Mesenchymal stem cell (in vitro differentiated cells and primary cell): ENCODE data around the gene ZNF763.
A peak's percentile ranks its signal among the peaks of the same experiment; 100 is the strongest.

Source experiments
- DNase-seq: peaks from one replicate; pipeline ENCODE4 v3.0.0-alpha.2; 2013
- H2AFZ ChIP-seq: one replicate; pipeline ENCODE4 v1.6.1; 2013; ENCODE audit warnings: low read depth, mild to moderate bottlenecking, control low read depth, inconsistent platforms, low read length, moderate library complexity
- H2AK5ac ChIP-seq: 2 replicates; pipeline ENCODE4 v1.6.1; 2013; ENCODE audit warnings: low read length, moderate library complexity, mild to moderate bottlenecking, inconsistent platforms; ENCODE audit not compliant: severe bottlenecking
- H2BK120ac ChIP-seq: one replicate; pipeline ENCODE4 v1.6.1; 2013; ENCODE audit warnings: low read depth, mild to moderate bottlenecking, inconsistent platforms, low read length, moderate library complexity
- H2BK12ac ChIP-seq, 2 experiments: one replicate each; pipeline ENCODE4 v1.6.1; 2013; ENCODE audit warnings: inconsistent platforms in 2 of 2, low read length in 2 of 2, mild to moderate bottlenecking in 2 of 2, moderate library complexity in 2 of 2, control low read depth in 1 of 2
- H2BK15ac ChIP-seq: one replicate; pipeline ENCODE4 v1.6.1; 2013; ENCODE audit warnings: mild to moderate bottlenecking, low read depth, inconsistent platforms; ENCODE audit not compliant: poor library complexity, severe bottlenecking
- H2BK5ac ChIP-seq: 2 replicates; pipeline ENCODE4 v1.6.1; 2013; ENCODE audit warnings: low read depth, mild to moderate bottlenecking, low read length, control low read depth, inconsistent platforms; ENCODE audit not compliant: poor library complexity, severe bottlenecking
- H3K14ac ChIP-seq, 2 experiments: one replicate each; pipeline ENCODE4 v1.6.1; 2013; ENCODE audit warnings: inconsistent platforms in 2 of 2, low read length in 2 of 2, control low read depth in 1 of 2, mild to moderate bottlenecking in 1 of 2, moderate library complexity in 1 of 2
- H3K18ac ChIP-seq, 2 experiments: one replicate each; pipeline ENCODE4 v1.6.1; 2013; ENCODE audit warnings: inconsistent platforms in 2 of 2, low read length in 2 of 2, control low read depth in 1 of 2, low read depth in 1 of 2, mild to moderate bottlenecking in 1 of 2
- H3K23ac ChIP-seq, 2 experiments: one replicate each; pipeline ENCODE4 v1.6.1; 2013; ENCODE audit warnings: inconsistent platforms in 2 of 2, low read length in 2 of 2, mild to moderate bottlenecking in 2 of 2, moderate library complexity in 2 of 2, control low read depth in 1 of 2
- H3K27ac ChIP-seq: 2 replicates; pipeline ENCODE4 v1.5.1; 2013; ENCODE audit warnings: mild to moderate bottlenecking, moderate library complexity, low read length, control low read depth, inconsistent platforms; ENCODE audit not compliant: poor library complexity, severe bottlenecking
- H3K27me3 ChIP-seq, 2 experiments: 2 replicates each; pipeline versions ENCODE4 v1.6.1 to v1.7.0; 2013; ENCODE audit warnings: low read length in 2 of 2, mild to moderate bottlenecking in 2 of 2, moderate library complexity in 2 of 2, control low read depth in 1 of 2, inconsistent platforms in 1 of 2; ENCODE audit not compliant: control insufficient read depth in 1 of 2, insufficient read depth in 1 of 2
- H3K36me3 ChIP-seq, 2 experiments: 2 replicates each; pipeline versions ENCODE4 v1.6.1 to v1.7.0; 2013; ENCODE audit warnings: low read length in 2 of 2, control low read depth in 1 of 2, inconsistent platforms in 1 of 2, low read depth in 1 of 2, mild to moderate bottlenecking in 1 of 2; ENCODE audit not compliant: insufficient read depth in 2 of 2, control insufficient read depth in 1 of 2
- H3K4ac ChIP-seq, 2 experiments: one replicate each; pipeline ENCODE4 v1.6.1; 2013; ENCODE audit warnings: inconsistent platforms in 2 of 2, low read length in 2 of 2, mild to moderate bottlenecking in 2 of 2, moderate library complexity in 2 of 2, control low read depth in 1 of 2, low read depth in 1 of 2
- H3K4me1 ChIP-seq: 2 replicates; pipeline ENCODE4 v1.6.1; 2013; ENCODE audit warnings: low read depth, low read length, control low read depth; ENCODE audit not compliant: control insufficient read depth, insufficient read depth
- H3K4me2 ChIP-seq: 2 replicates; pipeline ENCODE4 v1.6.1; 2013; ENCODE audit warnings: low read length, mild to moderate bottlenecking, inconsistent platforms; ENCODE audit not compliant: poor library complexity, severe bottlenecking
- H3K4me3 ChIP-seq, 2 experiments: 2 replicates each; pipeline versions ENCODE4 v1.5.1 to v1.7.0; 2013; ENCODE audit warnings: low read length in 2 of 2, mild to moderate bottlenecking in 2 of 2, control low read depth in 1 of 2, low read depth in 1 of 2; ENCODE audit not compliant: insufficient read depth in 1 of 2
- H3K79me1 ChIP-seq: replicated peaks from 2 replicates; pipeline ENCODE4 v1.6.1; 2013; ENCODE audit warnings: mild to moderate bottlenecking, control low read depth, low read length, inconsistent platforms; ENCODE audit not compliant: poor library complexity, severe bottlenecking
- H3K9ac ChIP-seq: 2 replicates; pipeline ENCODE4 v1.7.0; 2013; ENCODE audit warnings: mild to moderate bottlenecking, low read length, moderate library complexity
- H3K9me3 ChIP-seq: 2 replicates; pipeline ENCODE4 v1.7.0; 2013; ENCODE audit warnings: mild to moderate bottlenecking, low read length; ENCODE audit not compliant: control insufficient read depth
- H4K8ac ChIP-seq: one replicate; pipeline ENCODE4 v1.6.1; 2013; ENCODE audit warnings: inconsistent platforms, mild to moderate bottlenecking, low read length, moderate library complexity
- H4K91ac ChIP-seq: one replicate; pipeline ENCODE4 v1.6.1; 2013; ENCODE audit warnings: mild to moderate bottlenecking, low read length, inconsistent platforms
- WGBS: methylation state at CpG from one replicate; pipeline ENCODE4 v1.1.7; 2013; ENCODE audit warnings: mixed read lengths; 5-methylcytosine and 5-hydroxymethylcytosine counted together

The ZNF763 gene

GRCh38 chr19:11979527-11979926 is 14.7 kb downstream of the ZNF763 start:
- Histone ChIP-seq H3K36me3 (peaks cover 2 to 28% of the 10 kb centered on the region in 2 experiments), H3K23ac (no peak overlapping the region), H2BK15ac (no peak overlapping the region), H2AK5ac (no peak overlapping the region), H3K27ac (no peak overlapping the region), H3K4me1 (no peaks in the 10 kb centered on the region), H3K4ac (no peak overlapping the region), H3K14ac (no peak overlapping the region), H3K27me3 (no peaks in the 10 kb centered on the region), H2BK5ac (no peak overlapping the region), H3K4me3 (peak overlapping the region in 1 of 2 experiments; percentile 60), H2AFZ (no peak overlapping the region), H3K18ac (no peak overlapping the region), H2BK12ac (no peak overlapping the region), H3K79me1 (no peaks in the 10 kb centered on the region), H4K91ac (no peak overlapping the region), H2BK120ac (no peak overlapping the region), H4K8ac (no peak overlapping the region), H3K9me3 (peaks cover 83% of the 10 kb centered on the region), H3K9ac (no peak overlapping the region), H3K4me2 (no peak overlapping the region)
- DNase-seq = no peak
- WGBS = 62% methylated on average over 3 of the region's 4 CpGs

- Histone ChIP-seq H3K4me1 (no peaks in the 10 kb centered on the region), H3K9ac (no peak overlapping the region), H2BK5ac (no peak overlapping the region), H3K9me3 (peaks cover 59% of the 10 kb centered on the region), H3K4me3 (peak overlapping the region in 1 of 2 experiments; percentile 7), H3K18ac (no peak overlapping the region), H3K4me2 (no peak overlapping the region), H3K14ac (no peak overlapping the region), H3K27me3 (no peaks in the 10 kb centered on the region), H2BK12ac (no peak overlapping the region), H2AK5ac (no peak overlapping the region), H3K23ac (no peak overlapping the region), H4K91ac (no peak overlapping the region), H4K8ac (no peak overlapping the region), H2BK15ac (no peak overlapping the region), H3K36me3 (peaks cover 1 to 21% of the 10 kb centered on the region in 2 experiments), H3K27ac (no peak overlapping the region), H2AFZ (no peak overlapping the region), H2BK120ac (no peak overlapping the region), H3K79me1 (no peaks in the 10 kb centered on the region), H3K4ac (no peak overlapping the region)
- DNase-seq = no peak
- WGBS = 68% methylated on average over 2 of the region's 4 CpGs
Observed at GRCh38 chr19:11982526-11982925, 17.7 kb downstream of the ZNF763 start.

- Histone ChIP-seq H4K8ac (no peak overlapping the region), H4K91ac (no peak overlapping the region), H2BK120ac (no peak overlapping the region), H3K9me3 (peaks cover 34% of the 10 kb centered on the region), H3K79me1 (peaks cover 4% of the 10 kb centered on the region), H3K27me3 (no peaks in the 10 kb centered on the region), H2BK5ac (no peak overlapping the region), H3K36me3 (peaks cover 0 to 3% of the 10 kb centered on the region in 2 experiments), H3K4me1 (peaks cover 2% of the 10 kb centered on the region), H3K27ac (no peak overlapping the region), H2AFZ (no peak overlapping the region), H2BK15ac (no peak overlapping the region), H2BK12ac (no peak overlapping the region), H3K4me3 (no peak overlapping the region), H3K9ac (no peak overlapping the region), H3K18ac (no peak overlapping the region), H3K14ac (no peak overlapping the region), H2AK5ac (no peak overlapping the region), H3K4ac (no peak overlapping the region), H3K4me2 (no peak overlapping the region), H3K23ac (no peak overlapping the region)
- WGBS = 16% methylated on average over 5 of the region's 5 CpGs
- DNase-seq = no peak
Observed at GRCh38 chr19:11984986-11985385, 20.1 kb downstream of the ZNF763 start.

- Histone ChIP-seq H3K18ac (no peak overlapping the region), H4K8ac (no peak overlapping the region), H3K14ac (no peak overlapping the region), H3K79me1 (peaks cover 15% of the 10 kb centered on the region), H2BK12ac (no peak overlapping the region), H4K91ac (no peak overlapping the region), H2BK120ac (no peak overlapping the region), H2AK5ac (no peak overlapping the region), H3K23ac (no peak overlapping the region), H2BK15ac (no peak overlapping the region), H2BK5ac (no peak overlapping the region), H3K4me1 (peaks cover 2% of the 10 kb centered on the region), H3K4me2 (no peak overlapping the region), H2AFZ (no peak overlapping the region), H3K36me3 (peaks cover 3 to 6% of the 10 kb centered on the region in 2 experiments), H3K27me3 (no peaks in the 10 kb centered on the region), H3K9ac (no peak overlapping the region), H3K4me3 (no peak overlapping the region), H3K27ac (no peak overlapping the region), H3K9me3 (peaks cover 16% of the 10 kb centered on the region), H3K4ac (no peak overlapping the region)
- 95% methylated on average over 16 of the region's 17 CpGs for WGBS
- DNase-seq = no peak
Observed at GRCh38 chr19:11986754-11987153, 21.9 kb downstream of the ZNF763 start.
